WERI-Rb-1 (cell line): ENCODE measurements around the gene EPS8L3.
A peak's percentile ranks its signal among the peaks of the same experiment; 100 is the strongest.
"Not testable (repeated sequence)": the region's sequence is repeated elsewhere in the genome, so short reads cannot be mapped to it uniquely, and the experiment has no call there.

Source experiments
- DNase-seq: peaks from one replicate; pipeline ENCODE4 v3.0.0-alpha.2; 2020
- H3K27ac ChIP-seq: fragments of 250-450 bp; sonication (Bioruptor Pico); 2 replicates; pipeline ENCODE4 v1.5.1; 2020; ENCODE audit warnings: mild to moderate bottlenecking, moderate library complexity
- H3K27me3 ChIP-seq: fragments of 250-450 bp; sonication (Bioruptor Pico); 2 replicates; pipeline ENCODE4 v1.5.1; 2021; ENCODE audit warnings: mild to moderate bottlenecking, low read depth, moderate library complexity; ENCODE audit not compliant: insufficient read depth, severe bottlenecking
- H3K36me3 ChIP-seq: fragments of 250-450 bp; sonication (Bioruptor Pico); 2 replicates; pipeline ENCODE4 v1.5.1; 2020; ENCODE audit warnings: mild to moderate bottlenecking, moderate library complexity
- H3K4me3 ChIP-seq: 2 replicates; pipeline ENCODE4 v1.5.1; 2011; ENCODE audit warnings: low read depth, mild to moderate bottlenecking, control low read depth, low read length
- H3K9me3 ChIP-seq: fragments of 250-450 bp; sonication (Bioruptor Pico); 2 replicates; pipeline ENCODE4 v1.5.1; 2021; ENCODE audit warnings: mild to moderate bottlenecking, moderate library complexity; ENCODE audit not compliant: severe bottlenecking
- TF ChIP-seq, protein P1 (sequence below): IDR thresholded peaks from 2 replicates; pipeline ENCODE4 v1.5.1; 2011; ENCODE audit warnings: low read depth, mild to moderate bottlenecking, control low read depth, inconsistent platforms, low read length

The EPS8L3 gene

GRCh38 chr1:109750241-109750882, 13.4 kb downstream of the EPS8L3 start:
- TF ChIP-seq, protein P1, sequence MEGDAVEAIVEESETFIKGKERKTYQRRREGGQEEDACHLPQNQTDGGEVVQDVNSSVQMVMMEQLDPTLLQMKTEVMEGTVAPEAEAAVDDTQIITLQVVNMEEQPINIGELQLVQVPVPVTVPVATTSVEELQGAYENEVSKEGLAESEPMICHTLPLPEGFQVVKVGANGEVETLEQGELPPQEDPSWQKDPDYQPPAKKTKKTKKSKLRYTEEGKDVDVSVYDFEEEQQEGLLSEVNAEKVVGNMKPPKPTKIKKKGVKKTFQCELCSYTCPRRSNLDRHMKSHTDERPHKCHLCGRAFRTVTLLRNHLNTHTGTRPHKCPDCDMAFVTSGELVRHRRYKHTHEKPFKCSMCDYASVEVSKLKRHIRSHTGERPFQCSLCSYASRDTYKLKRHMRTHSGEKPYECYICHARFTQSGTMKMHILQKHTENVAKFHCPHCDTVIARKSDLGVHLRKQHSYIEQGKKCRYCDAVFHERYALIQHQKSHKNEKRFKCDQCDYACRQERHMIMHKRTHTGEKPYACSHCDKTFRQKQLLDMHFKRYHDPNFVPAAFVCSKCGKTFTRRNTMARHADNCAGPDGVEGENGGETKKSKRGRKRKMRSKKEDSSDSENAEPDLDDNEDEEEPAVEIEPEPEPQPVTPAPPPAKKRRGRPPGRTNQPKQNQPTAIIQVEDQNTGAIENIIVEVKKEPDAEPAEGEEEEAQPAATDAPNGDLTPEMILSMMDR = no peak
- Histone ChIP-seq H3K4me3 (no peak overlapping the region), H3K27me3 (no peaks in the 10 kb centered on the region), H3K9me3 (peaks cover 23% of the 10 kb centered on the region), H3K27ac (peak overlapping the region; percentile 39), H3K36me3 (no peaks in the 10 kb centered on the region)
- peak; percentile 54 for DNase-seq

DNA sequence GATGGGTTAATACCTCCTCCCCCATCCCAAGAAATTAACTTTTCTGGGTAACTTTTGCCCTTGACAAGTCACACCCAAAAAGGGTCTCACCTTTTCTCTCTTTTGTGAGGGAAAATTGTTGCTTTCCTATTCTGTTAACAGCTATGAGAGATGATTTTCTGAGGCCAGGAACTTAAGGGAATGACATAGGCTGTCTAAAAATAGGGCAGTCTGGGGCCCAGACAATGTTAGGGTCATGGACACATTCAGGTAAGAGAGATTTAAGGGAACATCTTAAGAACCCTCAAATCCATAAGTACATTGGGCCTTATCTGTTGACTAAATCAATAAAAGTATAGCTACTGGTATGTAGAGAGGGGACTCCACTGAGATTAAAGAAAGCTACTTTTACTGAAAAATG, 14.5 kb downstream of the EPS8L3 start:
- Histone ChIP-seq H3K27ac (no peak overlapping the region), H3K4me3 (no peak overlapping the region), H3K9me3 (peaks cover 23% of the 10 kb centered on the region), H3K36me3 (no peaks in the 10 kb centered on the region), H3K27me3 (no peaks in the 10 kb centered on the region)
- no peak for DNase-seq
- TF ChIP-seq, protein P1 = no peak

- not testable (repeated sequence) for H3K27me3 ChIP-seq, H3K36me3 ChIP-seq, H3K4me3 ChIP-seq, DNase-seq, H3K27ac ChIP-seq
- H3K9me3 ChIP-seq = peaks cover 23% of the 10 kb centered on the region
Observed at GRCh38 chr1:109748311-109748710, 15.4 kb downstream of the EPS8L3 start.

DNA sequence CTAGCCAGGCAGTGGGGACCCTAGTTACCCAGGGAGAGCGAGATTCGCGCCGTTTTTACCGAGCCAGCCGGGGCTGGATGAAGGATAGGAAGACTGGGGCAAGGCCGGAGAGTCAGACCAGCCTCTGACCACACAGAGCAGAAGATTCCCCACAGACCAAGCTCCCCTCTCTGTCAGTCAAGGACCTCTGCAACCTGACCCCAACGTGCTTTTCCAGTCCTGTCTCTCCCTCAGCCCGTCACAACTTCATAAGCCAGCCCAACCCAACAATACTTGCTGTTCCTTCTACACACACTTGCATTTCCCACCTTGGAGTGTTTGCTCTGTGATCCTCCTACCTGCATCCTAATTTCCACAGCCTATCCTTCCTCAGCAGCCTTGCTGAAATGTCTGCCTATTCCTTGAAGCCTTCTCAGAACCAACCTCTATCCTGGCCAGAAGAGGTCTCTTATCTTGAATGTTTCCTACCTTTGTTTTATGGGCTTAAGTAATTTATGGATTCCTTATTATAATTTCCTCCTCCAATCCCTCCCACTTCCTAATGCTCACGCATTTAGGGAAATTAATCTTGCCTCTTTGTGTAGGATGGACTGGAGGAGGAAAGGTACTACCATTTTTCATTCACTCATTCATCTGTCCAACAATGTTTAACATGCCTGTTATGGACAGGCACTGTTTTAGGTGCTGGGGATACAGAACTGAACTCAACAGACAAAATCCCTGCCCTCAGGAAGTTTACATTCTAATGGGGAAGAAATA, 22.9 kb downstream of the EPS8L3 start, which contains the start of gene GSTM3:
Gene GSTM3, minus strand, starts transcription at position 424 of the 759 bp plus-strand sequence. CDS start 751 bp downstream, outside the sequence.
- TF ChIP-seq, protein P1 = no peak
- H3K4me3 ChIP-seq = peak within 1 kb of the TSS; percentile 58
- no peaks in the 10 kb centered on the region for H3K27me3 ChIP-seq
- H3K9me3 ChIP-seq = peaks cover 4% of the 10 kb centered on the region
- peaks cover 24% of the 10 kb centered on the region for H3K36me3 ChIP-seq
- peak within 1 kb of the TSS; percentile 72 for H3K27ac ChIP-seq
- DNase-seq = no peak

GRCh38 chr1:109739738-109740614, 23.7 kb downstream of the EPS8L3 start:
- peak overlapping the region; percentile 58 for H3K4me3 ChIP-seq
- TF ChIP-seq, protein P1 = no peak
- peak; percentile 89 for DNase-seq
- peaks cover 4% of the 10 kb centered on the region for H3K9me3 ChIP-seq
- peak overlapping the region; percentile 72 for H3K27ac ChIP-seq
- H3K36me3 ChIP-seq = peaks cover 24% of the 10 kb centered on the region
- H3K27me3 ChIP-seq = no peaks in the 10 kb centered on the region
